ENCODE measurements around the gene ARHGDIG. TPM values are rescaled to one million over a fixed set of nuclear protein-coding genes. Genes with fewer than 3 reads are reported as not detected.

The ARHGDIG gene
- total RNA-seq, 2 experiments from 2014 or later: not detected

- no TSS peak for BruUV-seq (replicated peaks)
- Histone ChIP-seq H3K4me1 (ENCODE audit: insufficient read depth, low read length, poor library complexity, severe bottlenecking) (no peaks in the 10 kb centered on the region), H3K9me2 (ENCODE audit: insufficient read depth, low read length) (no peaks in the 10 kb centered on the region), H3K4me2 (ENCODE audit: low read length) (no peak overlapping the region), H3K27ac (ENCODE audit: low read depth, low read length, poor library complexity, severe bottlenecking) (no peak overlapping the region), H3K36me3 (ENCODE audit: insufficient read depth, low read length) (no peaks in the 10 kb centered on the region; the same call in 1 of the 2 replicates), H3K9me3 (ENCODE audit: low read length) (no peaks in the 10 kb centered on the region), H2AFZ (ENCODE audit: low read length) (no peak overlapping the region), H4K20me1 (ENCODE audit: insufficient read depth, low read length) (no peaks in the 10 kb centered on the region), H3K79me2 (ENCODE audit: insufficient read depth, low read depth, low read length) (no peaks in the 10 kb centered on the region), H3K4me3 (ENCODE audit: low read depth, low read length, poor library complexity, severe bottlenecking) (no peak overlapping the region)
- POLR2A ChIA-PET: no interaction called here
- TF ChIP-seq EZH2phosphoT487 (IDR thresholded peaks at IDR 0.05; ENCODE audit: borderline replicate concordance, low read depth, low read length) (no peak), CTCF (conservative IDR thresholded peaks at IDR 0.05; ENCODE audit: low read length) (no peak)
- CTCF ChIA-PET (ENCODE audit: unreplicated experiment): no interaction called here
- intact Hi-C loops (cut with micrococcal nuclease; ENCODE audit: unreplicated experiment): no loop called here
- no peak for DNase-seq (ENCODE audit: low spot score)
These were observed 4.1 kb downstream of the ARHGDIG start for GRCh38 chr16:284204-285120.

- no TSS peak for BruUV-seq (replicated peaks)
- H2AFZ ChIP-seq (ENCODE audit: low read length): no peak overlapping the region
- no peaks in the 10 kb centered on the region for H3K9me2 ChIP-seq (ENCODE audit: insufficient read depth, low read length)
- intact Hi-C loops (cut with micrococcal nuclease; ENCODE audit: unreplicated experiment): no loop called here
- no peaks in the 10 kb centered on the region for H3K9me3 ChIP-seq (ENCODE audit: low read length)
- H3K4me2 ChIP-seq (ENCODE audit: low read length): no peak overlapping the region
- no peaks in the 10 kb centered on the region; the same call in 1 of the 2 replicates for H3K36me3 ChIP-seq (ENCODE audit: insufficient read depth, low read length)
- no peaks in the 10 kb centered on the region for H4K20me1 ChIP-seq (ENCODE audit: insufficient read depth, low read length)
- no peaks in the 10 kb centered on the region for H3K79me2 ChIP-seq (ENCODE audit: insufficient read depth, low read depth, low read length)
- TF ChIP-seq CTCF (conservative IDR thresholded peaks at IDR 0.05; ENCODE audit: low read length) (no peak), EZH2phosphoT487 (IDR thresholded peaks at IDR 0.05; ENCODE audit: borderline replicate concordance, low read depth, low read length) (no peak)
- no peak overlapping the region for H3K27ac ChIP-seq (ENCODE audit: low read depth, low read length, poor library complexity, severe bottlenecking)
- ChIA-PET POLR2A (no interaction called here), CTCF (ENCODE audit: unreplicated experiment) (no interaction called here)
- DNase-seq (ENCODE audit: low spot score): no peak
- no peaks in the 10 kb centered on the region for H3K4me1 ChIP-seq (ENCODE audit: insufficient read depth, low read length, poor library complexity, severe bottlenecking)
- H3K4me3 ChIP-seq (ENCODE audit: low read depth, low read length, poor library complexity, severe bottlenecking): no peak overlapping the region
These were observed 5.0 kb downstream of the ARHGDIG start for GRCh38 chr16:285146-286055.
